ENCODE data around the gene NEGR1. TPM values are rescaled to one million over a fixed set of nuclear protein-coding genes. Genes with fewer than 3 reads are reported as not detected.

Gene NEGR1
- total and polyA plus RNA-seq, 7 donors, result 0.69 to 69.2 (median 42.5) TPM

DNA sequence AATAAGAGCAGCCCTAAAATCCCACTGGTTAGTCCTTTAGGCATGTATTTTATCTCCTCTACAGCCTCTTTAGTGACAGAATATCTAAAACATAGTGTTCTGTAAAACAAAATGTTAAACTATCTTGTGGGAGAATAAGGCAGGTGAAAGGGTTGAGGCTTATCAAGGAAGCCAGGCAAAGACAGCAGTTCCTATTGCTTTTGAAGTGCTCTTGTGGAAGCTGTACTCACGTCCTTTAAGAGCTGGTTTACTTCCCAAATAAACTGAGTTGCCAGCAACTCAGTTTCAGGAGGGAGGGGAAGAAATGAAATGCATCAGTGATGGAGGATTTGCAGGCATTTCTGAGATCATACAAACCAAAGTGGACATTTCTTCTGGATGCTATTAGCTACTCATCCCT lies 671.9 kb downstream of the NEGR1 start:
- H3K4me3 ChIP-seq, result no peak overlapping the region
- no peak for DNase-seq
- H3K27me3 ChIP-seq, result no peaks in the 10 kb centered on the region
- no peak for TF ChIP-seq POLR2A (IDR thresholded peaks at IDR 0.05)
- TF ChIP-seq EP300 (IDR thresholded peaks at IDR 0.05), result no peak
- TF ChIP-seq POLR2AphosphoS5 (IDR thresholded peaks at IDR 0.05), result no peak
- TF ChIP-seq, protein P1, sequence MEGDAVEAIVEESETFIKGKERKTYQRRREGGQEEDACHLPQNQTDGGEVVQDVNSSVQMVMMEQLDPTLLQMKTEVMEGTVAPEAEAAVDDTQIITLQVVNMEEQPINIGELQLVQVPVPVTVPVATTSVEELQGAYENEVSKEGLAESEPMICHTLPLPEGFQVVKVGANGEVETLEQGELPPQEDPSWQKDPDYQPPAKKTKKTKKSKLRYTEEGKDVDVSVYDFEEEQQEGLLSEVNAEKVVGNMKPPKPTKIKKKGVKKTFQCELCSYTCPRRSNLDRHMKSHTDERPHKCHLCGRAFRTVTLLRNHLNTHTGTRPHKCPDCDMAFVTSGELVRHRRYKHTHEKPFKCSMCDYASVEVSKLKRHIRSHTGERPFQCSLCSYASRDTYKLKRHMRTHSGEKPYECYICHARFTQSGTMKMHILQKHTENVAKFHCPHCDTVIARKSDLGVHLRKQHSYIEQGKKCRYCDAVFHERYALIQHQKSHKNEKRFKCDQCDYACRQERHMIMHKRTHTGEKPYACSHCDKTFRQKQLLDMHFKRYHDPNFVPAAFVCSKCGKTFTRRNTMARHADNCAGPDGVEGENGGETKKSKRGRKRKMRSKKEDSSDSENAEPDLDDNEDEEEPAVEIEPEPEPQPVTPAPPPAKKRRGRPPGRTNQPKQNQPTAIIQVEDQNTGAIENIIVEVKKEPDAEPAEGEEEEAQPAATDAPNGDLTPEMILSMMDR (IDR thresholded peaks at IDR 0.05), result no peak
- H3K4me1 ChIP-seq, result no peaks in the 10 kb centered on the region
- intact Hi-C loops (cut with DNase I), result no loop called here
- WGBS, 2 donors, result 63 to 68% methylated on average over 1 of the region's 1 CpG
- no peak overlapping the region for H3K27ac ChIP-seq
- H3K36me3 ChIP-seq, result peaks cover 0 to 15% (median 0%) of the 10 kb centered on the region in 4 donors
- H3K9me3 ChIP-seq, result no peaks in the 10 kb centered on the region

GRCh38 chr1:71603044-71603776 lies 679.1 kb downstream of the NEGR1 start:
- H3K27me3 ChIP-seq, result no peaks in the 10 kb centered on the region

DNA sequence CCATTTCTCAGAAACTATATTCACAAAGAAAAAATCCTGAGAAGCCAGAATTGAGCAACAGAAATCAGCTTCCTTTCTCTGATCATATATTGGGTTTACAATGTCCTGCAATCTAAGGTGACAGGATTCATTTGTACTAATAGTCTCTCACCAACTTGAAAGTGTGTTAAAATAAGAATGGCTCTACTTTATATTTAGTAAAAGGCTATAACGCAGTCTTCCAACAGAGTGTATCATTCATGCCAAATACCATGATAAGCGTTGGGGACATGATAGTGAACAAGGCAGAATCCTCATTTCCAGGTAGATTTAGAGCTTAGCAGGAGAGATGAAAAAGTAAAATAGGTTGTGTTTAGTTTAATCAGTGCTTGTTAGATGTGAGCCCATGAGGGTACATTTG lies 682.3 kb downstream of the NEGR1 start:
- intact Hi-C loops (cut with DNase I), result no loop called here
- H3K9me3 ChIP-seq, result no peaks in the 10 kb centered on the region
- no peak overlapping the region for H3K4me3 ChIP-seq
- no peak for DNase-seq
- H3K4me1 ChIP-seq, result peaks cover 0 to 5% (median 0%) of the 10 kb centered on the region in 4 donors
- H3K27ac ChIP-seq, result no peak overlapping the region
- TF ChIP-seq POLR2AphosphoS5 (IDR thresholded peaks at IDR 0.05), result no peak
- TF ChIP-seq, protein P1 (IDR thresholded peaks at IDR 0.05), result no peak
- TF ChIP-seq POLR2A (IDR thresholded peaks at IDR 0.05), result no peak
- no peak for TF ChIP-seq EP300 (IDR thresholded peaks at IDR 0.05)
- no peaks in the 10 kb centered on the region for H3K27me3 ChIP-seq
- WGBS, 2 donors, result 95 to 97% methylated on average over 2 of the region's 2 CpGs
- no peaks in the 10 kb centered on the region for H3K36me3 ChIP-seq

More at GRCh38 chr1:71603044-71603776, 679.1 kb downstream of the NEGR1 start:
- TF ChIP-seq POLR2AphosphoS5 (IDR thresholded peaks at IDR 0.05), result no peak
- intact Hi-C loops (cut with DNase I), result no loop called here
- 81 to 82% methylated on average over 3 of the region's 3 CpGs for WGBS, 2 donors
- Histone ChIP-seq H3K9me3 (no peaks in the 10 kb centered on the region), H3K4me1 (peaks cover 0 to 5% (median 0%) of the 10 kb centered on the region in 4 donors), H3K36me3 (no peaks in the 10 kb centered on the region), H3K4me3 (no peak overlapping the region), H3K27ac (no peak overlapping the region)
- no peak for DNase-seq

DNA sequence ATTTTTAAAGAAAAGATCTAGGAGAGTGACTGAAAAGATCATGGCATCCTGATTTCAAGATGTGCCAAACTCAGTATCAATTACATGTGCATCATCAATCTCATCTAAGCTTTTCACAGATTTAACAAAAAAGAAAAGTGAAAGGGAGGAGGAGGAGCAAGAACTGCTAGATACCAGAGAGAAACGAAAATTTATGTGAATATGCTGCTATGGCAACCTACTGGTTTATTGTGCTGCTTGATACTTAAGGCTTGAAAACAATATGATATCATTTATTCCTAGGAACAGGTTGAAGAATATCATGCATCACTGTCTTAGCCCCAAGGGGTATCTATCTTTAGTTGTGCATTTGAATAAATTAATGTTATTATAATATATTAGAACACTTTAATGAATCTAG lies 683.0 kb downstream of the NEGR1 start:
- TF ChIP-seq POLR2AphosphoS5 (IDR thresholded peaks at IDR 0.05), result no peak
- TF ChIP-seq POLR2A (IDR thresholded peaks at IDR 0.05), result no peak
- no peak for TF ChIP-seq EP300 (IDR thresholded peaks at IDR 0.05)
- TF ChIP-seq, protein P1 (IDR thresholded peaks at IDR 0.05), result no peak
- DNase-seq, result no peak
- H3K9me3 ChIP-seq, result no peaks in the 10 kb centered on the region
- WGBS, 2 donors, result 26 to 55% methylated on average over 1 of the region's 1 CpG
- no peak overlapping the region for H3K4me3 ChIP-seq
- H3K27ac ChIP-seq, result no peak overlapping the region
- no peaks in the 10 kb centered on the region for H3K36me3 ChIP-seq
- intact Hi-C loops (cut with DNase I), result no loop called here
- no peaks in the 10 kb centered on the region for H3K4me1 ChIP-seq
- H3K27me3 ChIP-seq, result no peaks in the 10 kb centered on the region

GRCh38 chr1:71593523-71593922 lies 688.8 kb downstream of the NEGR1 start:
- H3K4me3 ChIP-seq, result no peak overlapping the region
- intact Hi-C loops (cut with DNase I), result no loop called here
- no peaks in the 10 kb centered on the region for H3K27me3 ChIP-seq
- no peak for DNase-seq
- H3K4me1 ChIP-seq, result peaks cover 0 to 9% (median 6%) of the 10 kb centered on the region in 4 donors
- TF ChIP-seq POLR2AphosphoS5 (IDR thresholded peaks at IDR 0.05) (no peak), EP300 (IDR thresholded peaks at IDR 0.05) (no peak), POLR2A (IDR thresholded peaks at IDR 0.05) (no peak)
- TF ChIP-seq, protein P1 (IDR thresholded peaks at IDR 0.05), result no peak
- no peak overlapping the region for H3K27ac ChIP-seq
- H3K9me3 ChIP-seq, result no peaks in the 10 kb centered on the region
- peaks cover 0 to 4% (median 0%) of the 10 kb centered on the region in 4 donors for H3K36me3 ChIP-seq
